HTR-8/SVneo (cell line): ENCODE data around the gene CDCP2.
"Not testable (repeated sequence)": the region's sequence is repeated elsewhere in the genome, so short reads cannot be mapped to it uniquely, and the experiment has no call there.

Source experiments
- DNase-seq: peaks from one replicate; pipeline ENCODE4 v3.0.0; 2011; ENCODE audit warnings: low spot score, mixed read lengths; ENCODE audit not compliant: insufficient read length
- FAIRE-seq: peaks from 2 replicates; lab custom pipeline; 2011; peaks lifted over from hg19 to GRCh38; lab: Jason Lieb, UNC

The CDCP2 gene

GRCh38 chr1:54099061-54099610 lies 53.7 kb downstream of the CDCP2 start:
- FAIRE-seq = no peak
- no peak for DNase-seq

DNA sequence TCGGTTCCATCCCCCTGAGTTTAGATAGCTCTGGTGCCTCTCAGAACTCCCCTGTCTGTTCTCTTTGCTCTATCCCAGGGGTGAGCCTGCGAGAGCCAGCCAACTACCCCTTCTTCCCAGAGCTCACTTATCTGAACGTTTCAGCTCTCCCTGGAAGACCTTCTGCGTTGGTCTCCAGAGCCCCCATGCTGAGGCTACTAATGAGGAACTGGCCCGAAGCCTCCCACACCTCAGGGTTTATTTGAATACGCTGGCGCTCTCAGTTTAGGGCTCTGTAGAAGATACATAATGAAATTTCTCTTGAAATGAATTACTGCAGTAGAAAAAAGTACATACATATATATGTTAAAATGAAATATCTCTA lies 55.9 kb downstream of the CDCP2 start:
- no peak for DNase-seq

GRCh38 chr1:54096227-54096876 lies 56.4 kb downstream of the CDCP2 start:
- DNase-seq = no peak
- FAIRE-seq = no peak

More for the DNA sequence above, 55.9 kb downstream of the CDCP2 start:
- no peak for FAIRE-seq

- no peak for FAIRE-seq
- DNase-seq = no peak
Observed at GRCh38 chr1:54095546-54096226, 57.1 kb downstream of the CDCP2 start.

GRCh38 chr1:54094730-54095105 lies 58.1 kb downstream of the CDCP2 start:
- FAIRE-seq = not testable (repeated sequence)

GRCh38 chr1:54094001-54094729 lies 58.6 kb downstream of the CDCP2 start:
- DNase-seq = no peak
- FAIRE-seq = no peak

More at GRCh38 chr1:54094730-54095105, 58.1 kb downstream of the CDCP2 start:
- not testable (repeated sequence) for DNase-seq

DNA sequence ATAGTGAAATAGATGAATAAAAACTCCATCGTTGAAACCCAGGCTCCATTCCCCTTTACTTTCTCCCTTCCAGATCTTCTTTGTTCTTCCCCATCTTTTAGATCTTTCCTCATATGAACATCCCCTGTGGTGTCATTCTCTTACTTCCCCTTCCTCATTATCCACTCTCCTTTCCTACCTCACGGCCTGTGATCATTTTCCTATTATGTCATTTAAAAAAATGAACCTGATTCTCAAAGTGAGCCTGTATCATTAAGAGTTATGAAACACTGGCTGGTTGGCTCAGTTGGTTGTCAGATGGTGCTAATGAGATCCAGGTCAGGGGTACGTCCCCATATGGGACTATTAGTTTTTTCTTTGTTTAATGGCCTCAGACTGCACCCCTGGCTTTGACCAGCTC lies 61.1 kb downstream of the CDCP2 start:
- FAIRE-seq = no peak
- no peak for DNase-seq

DNA sequence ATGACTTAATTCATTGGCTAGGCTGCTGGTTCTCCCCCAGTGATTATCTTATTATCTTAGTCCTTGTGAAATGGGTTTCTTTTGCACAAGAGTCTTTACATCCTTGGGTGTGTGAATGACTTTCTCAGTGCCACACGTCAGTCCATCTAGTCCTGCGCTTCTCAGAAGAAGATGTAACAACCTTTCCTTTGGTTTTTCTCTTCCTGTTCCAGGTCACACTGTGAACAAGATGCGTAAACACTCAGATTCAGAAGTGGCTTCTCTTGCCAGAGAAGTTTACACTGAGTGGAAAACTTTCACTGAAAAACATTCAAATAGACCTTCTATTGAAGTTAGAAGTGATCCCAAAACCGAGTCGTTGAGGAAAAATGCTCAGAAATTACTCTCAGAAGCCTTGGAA lies 64.4 kb downstream of the CDCP2 start:
- FAIRE-seq (no peak), DNase-seq (no peak)

DNA sequence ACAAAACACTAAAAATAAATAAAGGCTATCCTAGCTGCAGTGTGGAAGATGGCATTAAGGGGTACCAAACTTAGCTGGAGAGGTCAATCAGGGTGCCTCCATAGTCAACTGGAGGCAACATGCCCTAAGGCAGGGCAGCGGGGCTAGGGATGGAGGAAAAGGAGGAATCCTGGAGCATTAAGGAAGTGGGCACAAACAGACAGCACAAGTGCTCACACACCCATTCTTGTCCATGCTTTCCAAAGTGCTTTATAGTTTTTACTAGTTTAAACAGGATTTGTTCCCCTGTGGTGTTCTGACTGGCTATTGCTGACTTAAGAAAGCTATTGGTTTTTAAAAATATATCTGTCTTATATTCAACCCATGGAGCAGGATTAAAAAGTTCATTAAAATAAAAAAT lies 66.0 kb downstream of the CDCP2 start:
- no peak for FAIRE-seq
- no peak for DNase-seq

GRCh38 chr1:54084794-54085193 lies 68.0 kb downstream of the CDCP2 start:
- DNase-seq = no peak
- FAIRE-seq = no peak
